HepG2 (cell line): Measurements from ENCODE around the gene PDXDC1. TPM values are rescaled to one million over a fixed set of nuclear protein-coding genes. Genes with fewer than 3 reads are reported as not detected.

ENCODE experiments used
- CREB1 ChIP-seq, 2 experiments: fragments of 450-650 bp in 1 of 2; IDR thresholded peaks; 2 replicates each; pipeline ENCODE4 v1.6.1; 2016 to 2017; ENCODE audit warnings: control low read depth in 1 of 2, mild to moderate bottlenecking in 1 of 2, missing compliant biosample characterization in 1 of 2, missing genetic modification characterization in 1 of 2
- GTF3A ChIP-seq: sonication (generic); formaldehyde crosslinking; conservative IDR thresholded peaks from 2 replicates; pipeline ENCODE4 v1.4.0; 2020; ENCODE audit warnings: mild to moderate bottlenecking, missing genetic modification reagents
- GZF1 ChIP-seq: sonication (generic); formaldehyde crosslinking; IDR thresholded peaks from 2 replicates; pipeline ENCODE4 v1.5.1; 2020; ENCODE audit warnings: mild to moderate bottlenecking, missing genetic modification reagents
- NFKB2 ChIP-seq: sonication (generic); formaldehyde crosslinking; IDR thresholded peaks from 2 replicates; pipeline ENCODE4 v1.4.0; 2020; ENCODE audit warnings: missing genetic modification reagents, borderline replicate concordance
- NFRKB ChIP-seq: fragments of 450-650 bp; IDR thresholded peaks from 2 replicates; pipeline ENCODE4 v1.6.1; 2017
- POLR2AphosphoS5 ChIP-seq: IDR thresholded peaks from 2 replicates; pipeline ENCODE4 v1.6.1; 2012; ENCODE audit warnings: low read depth, low read length
- PRMT3 ChIP-seq: sonication (generic); formaldehyde crosslinking; IDR thresholded peaks from 2 replicates; pipeline ENCODE4 v1.8.1; 2022; ENCODE audit warnings: low read depth, mild to moderate bottlenecking, moderate library complexity, missing genetic modification reagents, borderline replicate concordance
- RCOR2 ChIP-seq: IDR thresholded peaks from 2 replicates; pipeline ENCODE4 v1.6.1; 2016; ENCODE audit warnings: missing biosample characterization, missing genetic modification reagents
- RNF2 ChIP-seq: fragments of 450-650 bp; conservative IDR thresholded peaks from 2 replicates; pipeline ENCODE4 v1.6.1; 2016; ENCODE audit warnings: low read depth
- SAP130 ChIP-seq: IDR thresholded peaks from 2 replicates; pipeline ENCODE4 v1.6.1; 2016; ENCODE audit warnings: low read depth
- THAP11 ChIP-seq: IDR thresholded peaks from 2 replicates; pipeline ENCODE4 v1.6.1; 2016; ENCODE audit warnings: missing biosample characterization, missing genetic modification reagents
- ZEB1 ChIP-seq: IDR thresholded peaks from 2 replicates; pipeline ENCODE4 v1.6.1; 2012; ENCODE audit warnings: mild to moderate bottlenecking, low read depth, inconsistent platforms; ENCODE audit not compliant: insufficient replicate concordance
- ZNF605 ChIP-seq: sonication (generic); formaldehyde crosslinking; IDR thresholded peaks from 2 replicates; pipeline ENCODE4 v1.8.0; 2022; ENCODE audit warnings: mild to moderate bottlenecking, missing genetic modification reagents
- ZNF850 ChIP-seq: sonication (generic); formaldehyde crosslinking; conservative IDR thresholded peaks from 2 replicates; pipeline ENCODE4 v1.9.0; 2021; ENCODE audit warnings: mild to moderate bottlenecking, missing genetic modification reagents
- ZSCAN31 ChIP-seq: sonication (generic); formaldehyde crosslinking; IDR thresholded peaks from 2 replicates; pipeline ENCODE4 v1.5.0; 2020; ENCODE audit warnings: low read depth, mild to moderate bottlenecking, missing genetic modification reagents
- polyA plus RNA-seq, 8 experiments: library from polyadenylated mRNA; depleted of rRNA in 3 of 8; stranded (reverse) in 7 of 8; unstranded in 1 of 8; fragments of >200 nt; fragmentation: Illumina TruSeq in 4 of 8; extraction: Trizol in 4 of 8; gene quantifications; 2 replicates each; pipeline versions ENCODE4 v1.2.1 to v1.2.3, GENCODE V29; 2011 to 2016; ENCODE audit warnings: low read depth in 4 of 8, missing spikeins in 1 of 8, mixed read lengths in 1 of 8; ENCODE audit not compliant: insufficient read depth in 1 of 8
- total RNA-seq, 5 experiments: library from RNA; depleted of rRNA; stranded (reverse); fragments of >200 nt; fragmentation: Illumina TruSeq; extraction: Trizol; gene quantifications; 2 replicates each; pipeline ENCODE4 v1.2.3, GENCODE V29; 2016; ENCODE audit warnings: low read depth in 1 of 5
- TF ChIP-seq, protein P1 (sequence below): sonication (generic); formaldehyde crosslinking; IDR thresholded peaks from 2 replicates; pipeline ENCODE4 v1.5.0; 2020; ENCODE audit warnings: mild to moderate bottlenecking, missing genetic modification reagents, moderate library complexity
- TF ChIP-seq, protein P2 (sequence below): sonication (generic); formaldehyde crosslinking; IDR thresholded peaks from 2 replicates; pipeline ENCODE4 v1.4.0; 2020; ENCODE audit warnings: mild to moderate bottlenecking, missing genetic modification reagents, borderline replicate concordance
- TF ChIP-seq, protein P3 (sequence below): sonication (generic); formaldehyde crosslinking; IDR thresholded peaks from 2 replicates; pipeline ENCODE4 v1.4.0; 2020; ENCODE audit warnings: mild to moderate bottlenecking, missing genetic modification reagents
- TF ChIP-seq, protein P4 (sequence below): sonication (generic); formaldehyde crosslinking; conservative IDR thresholded peaks from 2 replicates; pipeline ENCODE4 v1.4.0; 2020; ENCODE audit warnings: missing genetic modification reagents

The PDXDC1 gene
- total and polyA plus RNA-seq, 2 of the 13 experiments (the other 11 are each of a cell fraction or from before 2014, with no cell fraction given), result 133 to 169 TPM

DNA sequence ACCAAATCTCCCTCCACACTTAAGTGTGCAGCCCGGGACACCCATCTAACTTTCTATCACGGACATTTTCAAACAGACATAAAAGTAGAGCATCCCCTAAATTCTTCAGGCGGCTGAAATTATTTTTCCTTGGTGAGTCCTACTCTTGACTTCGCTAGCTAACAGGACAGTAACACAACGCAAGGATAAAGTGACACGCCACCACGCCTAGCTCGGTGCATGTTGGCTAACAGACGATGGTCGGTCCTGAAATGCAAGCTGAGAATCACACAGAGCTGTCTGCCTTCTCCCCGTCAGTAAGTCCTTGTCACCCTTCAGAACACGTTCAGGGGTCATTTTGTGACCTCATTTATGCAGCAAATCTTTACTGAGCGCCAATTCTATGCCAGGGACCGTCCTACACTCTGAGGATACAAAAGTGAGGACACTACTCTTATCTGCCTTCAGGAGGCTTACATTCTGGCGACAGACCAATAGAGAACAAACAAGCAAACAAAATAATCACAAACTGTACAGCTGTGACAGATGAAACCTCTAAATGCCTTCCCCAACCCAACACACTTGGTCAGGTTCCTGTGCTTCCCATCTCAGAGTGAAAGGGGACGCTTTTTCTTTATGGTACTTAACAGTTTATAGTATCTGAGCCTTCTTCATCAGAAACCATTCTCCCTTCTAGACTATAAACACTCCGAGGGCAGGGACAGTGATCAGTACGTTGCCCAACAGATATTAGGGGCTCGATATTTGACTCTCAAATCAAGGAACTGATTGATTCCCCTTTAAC lies 79.7 kb downstream of the PDXDC1 start (continued):
- no peak for TF ChIP-seq CREB1 (IDR thresholded peaks at IDR 0.05)
- no peak for TF ChIP-seq CREB1 (CRISPR knock-in tag; IDR thresholded peaks at IDR 0.05)
- TF ChIP-seq NFRKB, result no peak
- 0 out of 2 replicates have a peak, but pooled peaks have one; percentile 3 for TF ChIP-seq ZNF850 (CRISPR knock-in tag)
- TF ChIP-seq SAP130, result peak; percentile 35; the same call in 1 of the 2 replicates
- no peak for TF ChIP-seq THAP11 (CRISPR knock-in tag)
- peak; percentile 81; the same call in 1 of the 2 replicates for TF ChIP-seq ZNF605
- TF ChIP-seq, protein P1, sequence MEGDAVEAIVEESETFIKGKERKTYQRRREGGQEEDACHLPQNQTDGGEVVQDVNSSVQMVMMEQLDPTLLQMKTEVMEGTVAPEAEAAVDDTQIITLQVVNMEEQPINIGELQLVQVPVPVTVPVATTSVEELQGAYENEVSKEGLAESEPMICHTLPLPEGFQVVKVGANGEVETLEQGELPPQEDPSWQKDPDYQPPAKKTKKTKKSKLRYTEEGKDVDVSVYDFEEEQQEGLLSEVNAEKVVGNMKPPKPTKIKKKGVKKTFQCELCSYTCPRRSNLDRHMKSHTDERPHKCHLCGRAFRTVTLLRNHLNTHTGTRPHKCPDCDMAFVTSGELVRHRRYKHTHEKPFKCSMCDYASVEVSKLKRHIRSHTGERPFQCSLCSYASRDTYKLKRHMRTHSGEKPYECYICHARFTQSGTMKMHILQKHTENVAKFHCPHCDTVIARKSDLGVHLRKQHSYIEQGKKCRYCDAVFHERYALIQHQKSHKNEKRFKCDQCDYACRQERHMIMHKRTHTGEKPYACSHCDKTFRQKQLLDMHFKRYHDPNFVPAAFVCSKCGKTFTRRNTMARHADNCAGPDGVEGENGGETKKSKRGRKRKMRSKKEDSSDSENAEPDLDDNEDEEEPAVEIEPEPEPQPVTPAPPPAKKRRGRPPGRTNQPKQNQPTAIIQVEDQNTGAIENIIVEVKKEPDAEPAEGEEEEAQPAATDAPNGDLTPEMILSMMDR (CRISPR knock-in tag), result no peak
- TF ChIP-seq POLR2AphosphoS5, result no peak
- TF ChIP-seq GZF1 (CRISPR knock-in tag), result no peak
- TF ChIP-seq PRMT3 (CRISPR knock-in tag), result no peak
- TF ChIP-seq RNF2, result no peak
- TF ChIP-seq ZSCAN31 (CRISPR knock-in tag), result no peak
- no peak for TF ChIP-seq NFKB2 (CRISPR knock-in tag)
- TF ChIP-seq, protein P2, sequence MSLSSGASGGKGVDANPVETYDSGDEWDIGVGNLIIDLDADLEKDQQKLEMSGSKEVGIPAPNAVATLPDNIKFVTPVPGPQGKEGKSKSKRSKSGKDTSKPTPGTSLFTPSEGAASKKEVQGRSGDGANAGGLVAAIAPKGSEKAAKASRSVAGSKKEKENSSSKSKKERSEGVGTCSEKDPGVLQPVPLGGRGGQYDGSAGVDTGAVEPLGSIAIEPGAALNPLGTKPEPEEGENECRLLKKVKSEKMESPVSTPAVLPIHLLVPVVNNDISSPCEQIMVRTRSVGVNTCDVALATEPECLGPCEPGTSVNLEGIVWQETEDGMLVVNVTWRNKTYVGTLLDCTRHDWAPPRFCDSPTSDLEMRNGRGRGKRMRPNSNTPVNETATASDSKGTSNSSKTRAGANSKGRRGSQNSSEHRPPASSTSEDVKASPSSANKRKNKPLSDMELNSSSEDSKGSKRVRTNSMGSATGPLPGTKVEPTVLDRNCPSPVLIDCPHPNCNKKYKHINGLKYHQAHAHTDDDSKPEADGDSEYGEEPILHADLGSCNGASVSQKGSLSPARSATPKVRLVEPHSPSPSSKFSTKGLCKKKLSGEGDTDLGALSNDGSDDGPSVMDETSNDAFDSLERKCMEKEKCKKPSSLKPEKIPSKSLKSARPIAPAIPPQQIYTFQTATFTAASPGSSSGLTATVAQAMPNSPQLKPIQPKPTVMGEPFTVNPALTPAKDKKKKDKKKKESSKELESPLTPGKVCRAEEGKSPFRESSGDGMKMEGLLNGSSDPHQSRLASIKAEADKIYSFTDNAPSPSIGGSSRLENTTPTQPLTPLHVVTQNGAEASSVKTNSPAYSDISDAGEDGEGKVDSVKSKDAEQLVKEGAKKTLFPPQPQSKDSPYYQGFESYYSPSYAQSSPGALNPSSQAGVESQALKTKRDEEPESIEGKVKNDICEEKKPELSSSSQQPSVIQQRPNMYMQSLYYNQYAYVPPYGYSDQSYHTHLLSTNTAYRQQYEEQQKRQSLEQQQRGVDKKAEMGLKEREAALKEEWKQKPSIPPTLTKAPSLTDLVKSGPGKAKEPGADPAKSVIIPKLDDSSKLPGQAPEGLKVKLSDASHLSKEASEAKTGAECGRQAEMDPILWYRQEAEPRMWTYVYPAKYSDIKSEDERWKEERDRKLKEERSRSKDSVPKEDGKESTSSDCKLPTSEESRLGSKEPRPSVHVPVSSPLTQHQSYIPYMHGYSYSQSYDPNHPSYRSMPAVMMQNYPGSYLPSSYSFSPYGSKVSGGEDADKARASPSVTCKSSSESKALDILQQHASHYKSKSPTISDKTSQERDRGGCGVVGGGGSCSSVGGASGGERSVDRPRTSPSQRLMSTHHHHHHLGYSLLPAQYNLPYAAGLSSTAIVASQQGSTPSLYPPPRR (CRISPR knock-in tag), result no peak
- TF ChIP-seq, protein P3, sequence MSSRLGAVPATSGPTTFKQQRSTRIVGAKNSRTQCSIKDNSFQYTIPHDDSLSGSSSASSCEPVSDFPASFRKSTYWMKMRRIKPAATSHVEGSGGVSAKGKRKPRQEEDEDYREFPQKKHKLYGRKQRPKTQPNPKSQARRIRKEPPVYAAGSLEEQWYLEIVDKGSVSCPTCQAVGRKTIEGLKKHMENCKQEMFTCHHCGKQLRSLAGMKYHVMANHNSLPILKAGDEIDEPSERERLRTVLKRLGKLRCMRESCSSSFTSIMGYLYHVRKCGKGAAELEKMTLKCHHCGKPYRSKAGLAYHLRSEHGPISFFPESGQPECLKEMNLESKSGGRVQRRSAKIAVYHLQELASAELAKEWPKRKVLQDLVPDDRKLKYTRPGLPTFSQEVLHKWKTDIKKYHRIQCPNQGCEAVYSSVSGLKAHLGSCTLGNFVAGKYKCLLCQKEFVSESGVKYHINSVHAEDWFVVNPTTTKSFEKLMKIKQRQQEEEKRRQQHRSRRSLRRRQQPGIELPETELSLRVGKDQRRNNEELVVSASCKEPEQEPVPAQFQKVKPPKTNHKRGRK (CRISPR knock-in tag), result no peak
- no peak for TF ChIP-seq ZEB1
- TF ChIP-seq, protein P4, sequence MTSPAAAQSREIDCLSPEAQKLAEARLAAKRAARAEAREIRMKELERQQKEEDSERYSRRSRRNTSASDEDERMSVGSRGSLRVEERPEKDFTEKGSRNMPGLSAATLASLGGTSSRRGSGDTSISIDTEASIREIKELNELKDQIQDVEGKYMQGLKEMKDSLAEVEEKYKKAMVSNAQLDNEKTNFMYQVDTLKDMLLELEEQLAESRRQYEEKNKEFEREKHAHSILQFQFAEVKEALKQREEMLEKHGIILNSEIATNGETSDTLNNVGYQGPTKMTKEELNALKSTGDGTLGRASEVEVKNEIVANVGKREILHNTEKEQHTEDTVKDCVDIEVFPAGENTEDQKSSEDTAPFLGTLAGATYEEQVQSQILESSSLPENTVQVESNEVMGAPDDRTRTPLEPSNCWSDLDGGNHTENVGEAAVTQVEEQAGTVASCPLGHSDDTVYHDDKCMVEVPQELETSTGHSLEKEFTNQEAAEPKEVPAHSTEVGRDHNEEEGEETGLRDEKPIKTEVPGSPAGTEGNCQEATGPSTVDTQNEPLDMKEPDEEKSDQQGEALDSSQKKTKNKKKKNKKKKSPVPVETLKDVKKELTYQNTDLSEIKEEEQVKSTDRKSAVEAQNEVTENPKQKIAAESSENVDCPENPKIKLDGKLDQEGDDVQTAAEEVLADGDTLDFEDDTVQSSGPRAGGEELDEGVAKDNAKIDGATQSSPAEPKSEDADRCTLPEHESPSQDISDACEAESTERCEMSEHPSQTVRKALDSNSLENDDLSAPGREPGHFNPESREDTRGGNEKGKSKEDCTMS, result no peak
- TF ChIP-seq RCOR2, result no peak
- TF ChIP-seq GTF3A (CRISPR knock-in tag), result no peak
